KOPT-K1 (cell line): ENCODE results near the gene IRS2.

Experiments used
- H3K27ac ChIP-seq: fragments of 200-600 bp; sonication (generic); 2 replicates; pipeline ENCODE4 v1.5.1; 2016; ENCODE audit warnings: antibody characterized with exemption, mild to moderate bottlenecking, low read depth, low read length; ENCODE audit not compliant: poor library complexity, severe bottlenecking
- H3K36me3 ChIP-seq: fragments of 200-600 bp; sonication (generic); 2 replicates; pipeline ENCODE4 v1.5.1; 2017; ENCODE audit warnings: antibody characterized with exemption, mild to moderate bottlenecking, low read length, moderate library complexity; ENCODE audit not compliant: insufficient read depth
- H3K9me3 ChIP-seq: fragments of 200-600 bp; sonication (generic); 2 replicates; pipeline ENCODE4 v1.5.1; 2017; ENCODE audit warnings: antibody characterized with exemption, low read length, mild to moderate bottlenecking; ENCODE audit not compliant: insufficient read depth, poor library complexity, severe bottlenecking

The IRS2 gene

DNA sequence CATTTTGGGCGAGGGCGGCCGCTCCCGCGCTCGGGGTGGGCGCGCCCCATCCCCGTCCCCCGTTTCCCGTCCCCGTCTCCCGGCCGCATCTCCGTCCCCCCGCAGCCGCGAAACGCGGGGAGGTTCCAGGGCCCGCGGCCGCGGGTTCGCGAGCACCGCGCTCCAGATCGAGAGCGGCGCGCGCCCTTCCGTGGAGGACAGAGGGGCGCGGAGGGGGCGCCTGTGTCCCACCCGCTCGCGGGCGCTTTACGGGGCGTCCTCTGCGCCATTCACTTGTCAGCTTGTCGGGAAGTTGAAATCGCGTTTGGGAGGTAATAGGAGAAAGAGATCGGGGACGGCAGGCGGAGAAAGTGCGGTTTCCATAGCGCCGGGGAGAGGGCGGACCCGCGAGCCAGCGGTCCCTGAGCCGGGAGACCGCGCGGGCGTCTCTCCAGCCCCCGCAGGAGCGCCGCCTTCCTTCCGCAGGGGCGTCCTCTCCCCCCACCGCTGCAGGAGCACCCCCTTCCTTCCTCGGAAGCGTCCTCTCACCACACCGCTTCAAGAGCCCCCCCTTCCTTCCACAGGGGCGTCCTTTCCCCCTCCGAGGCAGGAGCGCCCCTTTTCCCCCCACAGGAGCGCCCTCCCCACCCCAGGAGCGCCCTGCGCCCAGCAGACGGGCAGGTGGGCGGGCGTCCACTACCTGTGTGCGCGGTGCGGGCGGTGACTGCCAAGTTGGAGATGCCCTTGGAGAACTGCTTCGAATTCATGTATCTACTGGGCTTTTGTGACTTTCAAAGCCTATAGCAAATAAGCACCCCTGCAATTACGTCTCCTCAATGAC, 962 bp upstream of the IRS2 start:
- Histone ChIP-seq H3K27ac (peak overlapping the region; percentile 95), H3K9me3 (no peaks in the 10 kb centered on the region), H3K36me3 (no peaks in the 10 kb centered on the region)

- no peaks in the 10 kb centered on the region for H3K36me3 ChIP-seq
- H3K9me3 ChIP-seq = no peaks in the 10 kb centered on the region
- peak overlapping the region; percentile 36 for H3K27ac ChIP-seq
These were observed 412 bp downstream of the IRS2 start for GRCh38 chr13:109785892-109786450.

DNA sequence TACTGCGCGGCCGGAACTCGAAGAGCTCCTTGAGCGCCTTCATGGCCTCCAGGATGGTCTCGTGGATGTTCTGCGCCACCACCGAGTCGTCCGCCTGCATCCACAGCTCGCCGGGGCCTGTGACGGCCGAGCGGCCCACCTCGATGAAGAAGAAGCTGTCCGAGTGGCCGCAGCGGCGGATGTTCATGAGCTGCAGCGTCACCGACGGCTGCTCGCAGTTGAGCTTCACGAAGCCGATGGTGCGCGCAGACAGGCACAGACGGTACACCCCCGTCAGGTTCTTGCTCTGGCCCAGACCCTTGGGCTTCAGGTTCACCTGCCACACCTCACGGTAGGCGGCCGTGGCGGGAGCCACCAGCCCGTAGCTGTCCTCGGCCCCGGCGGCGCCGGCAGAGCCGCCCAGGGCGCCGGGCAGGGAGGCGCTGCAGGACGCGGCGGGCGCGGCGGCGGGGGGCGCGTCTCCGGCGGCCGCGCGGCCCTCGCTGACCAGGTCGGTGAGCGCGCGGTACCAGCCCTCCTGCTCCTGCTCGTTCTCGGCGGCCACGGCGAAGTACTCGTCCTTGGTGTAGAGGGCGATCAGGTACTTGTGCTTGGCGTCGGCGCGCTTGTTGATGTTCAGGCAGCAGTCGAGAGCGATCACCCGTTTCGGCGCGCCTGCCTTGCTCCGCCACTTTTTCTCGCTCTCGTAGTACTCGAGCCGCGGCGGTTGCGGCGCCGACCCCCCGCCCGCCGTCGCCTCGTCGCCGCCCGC, 1.1 kb downstream of the IRS2 start:
- H3K27ac ChIP-seq = peak overlapping the region; percentile 36
- H3K36me3 ChIP-seq = no peaks in the 10 kb centered on the region
- H3K9me3 ChIP-seq = no peaks in the 10 kb centered on the region

DNA sequence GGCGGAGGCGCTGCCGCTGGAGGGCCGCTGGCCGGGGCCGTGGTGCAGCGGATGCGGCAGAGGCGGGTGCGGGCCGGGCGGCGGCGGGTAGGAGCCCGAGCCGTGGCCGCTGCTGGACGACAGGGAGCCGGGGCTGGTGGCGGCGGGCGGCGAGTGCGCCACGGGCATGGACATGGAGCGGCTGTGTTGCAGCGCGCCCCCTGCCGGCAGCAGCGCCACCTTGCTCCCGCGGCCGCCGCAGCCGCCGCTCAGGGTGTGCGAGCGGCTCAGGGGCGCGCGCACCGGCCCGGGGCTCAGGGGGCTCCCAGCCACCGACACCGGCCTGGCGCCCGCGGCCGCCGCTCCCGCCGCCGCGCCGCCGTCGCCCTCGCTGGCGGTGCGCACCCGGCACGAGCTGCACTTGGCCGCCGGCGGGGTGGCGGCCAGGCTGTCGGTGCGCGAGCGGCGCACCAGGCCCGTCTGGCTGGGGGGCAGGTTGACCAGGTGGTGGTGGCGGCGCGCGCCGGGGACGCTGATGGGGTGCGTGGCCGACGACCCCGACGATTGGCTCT, 1.7 kb downstream of the IRS2 start:
- H3K9me3 ChIP-seq = no peaks in the 10 kb centered on the region
- H3K27ac ChIP-seq = no peak overlapping the region
- no peaks in the 10 kb centered on the region for H3K36me3 ChIP-seq

DNA sequence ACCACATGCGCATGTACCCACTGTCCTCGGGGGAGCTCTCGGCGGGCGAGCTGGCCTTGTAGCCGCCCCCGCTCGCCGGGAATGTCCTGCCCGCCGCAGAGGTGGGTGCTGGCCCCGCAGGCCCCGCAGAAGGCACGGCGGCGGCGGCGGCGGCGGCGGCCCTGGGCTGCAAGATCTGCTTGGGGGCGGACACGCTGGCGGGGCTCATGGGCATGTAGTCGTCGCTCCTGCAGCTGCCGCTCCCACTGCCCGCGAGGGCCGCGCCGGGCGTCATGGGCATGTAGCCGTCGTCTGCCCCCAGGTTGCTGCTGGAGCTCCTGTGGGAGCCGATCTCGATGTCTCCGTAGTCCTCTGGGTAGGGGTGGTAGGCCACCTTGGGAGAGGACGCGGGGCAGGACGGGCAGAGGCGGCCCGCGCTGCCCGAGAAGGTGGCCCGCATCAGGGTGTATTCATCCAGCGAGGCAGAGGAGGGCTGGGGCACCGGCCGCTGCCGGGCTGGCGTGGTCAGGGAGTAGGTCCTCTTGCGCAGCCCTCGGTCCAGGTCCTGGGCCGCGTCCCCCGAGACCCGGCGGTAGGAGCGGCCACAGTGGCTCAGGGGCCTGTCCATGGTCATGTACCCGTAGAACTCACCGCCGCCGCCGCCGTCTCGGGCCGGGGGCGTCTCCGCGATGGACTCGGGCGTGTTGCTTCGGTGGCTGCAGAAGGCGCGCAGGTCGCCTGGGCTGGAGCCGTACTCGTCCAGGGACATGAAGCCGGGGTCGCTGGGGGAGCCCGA, 2.4 kb downstream of the IRS2 start:
- H3K9me3 ChIP-seq = no peaks in the 10 kb centered on the region
- no peaks in the 10 kb centered on the region for H3K36me3 ChIP-seq
- no peak overlapping the region for H3K27ac ChIP-seq

- Histone ChIP-seq H3K27ac (no peak overlapping the region), H3K36me3 (no peaks in the 10 kb centered on the region), H3K9me3 (no peaks in the 10 kb centered on the region)
These were observed 3.0 kb downstream of the IRS2 start for GRCh38 chr13:109783447-109783814.

DNA sequence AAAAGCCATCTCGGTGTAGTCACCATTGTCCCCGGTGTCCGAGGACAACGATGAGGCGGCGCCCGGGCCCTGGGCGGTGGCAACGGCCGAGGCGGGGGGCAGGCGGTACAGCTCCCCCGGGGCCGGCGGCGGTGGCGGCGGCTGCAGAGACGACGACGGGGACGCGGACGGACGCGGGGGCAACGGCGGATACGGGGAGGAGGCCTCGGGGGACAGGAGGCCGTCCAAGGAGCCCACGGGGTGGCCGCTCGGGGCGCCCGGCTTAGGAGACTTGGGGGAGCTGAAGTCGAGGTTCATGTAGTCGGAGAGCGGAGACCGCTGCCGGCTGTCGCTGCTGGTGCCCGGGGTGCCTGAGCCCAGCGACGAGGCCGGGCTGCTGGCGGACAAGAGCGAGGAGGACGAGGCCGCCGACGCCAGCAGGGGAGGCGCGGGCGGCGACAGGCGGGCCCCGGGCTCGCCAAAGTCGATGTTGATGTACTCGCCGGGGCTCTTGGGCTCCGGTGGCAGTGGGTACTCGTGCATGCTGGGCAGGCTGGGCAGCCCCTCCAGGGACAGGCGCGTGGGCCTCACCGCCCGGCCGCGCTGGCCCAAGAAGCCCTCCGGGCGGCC, 3.5 kb downstream of the IRS2 start:
- Histone ChIP-seq H3K36me3 (no peaks in the 10 kb centered on the region), H3K27ac (no peak overlapping the region), H3K9me3 (no peaks in the 10 kb centered on the region)

DNA sequence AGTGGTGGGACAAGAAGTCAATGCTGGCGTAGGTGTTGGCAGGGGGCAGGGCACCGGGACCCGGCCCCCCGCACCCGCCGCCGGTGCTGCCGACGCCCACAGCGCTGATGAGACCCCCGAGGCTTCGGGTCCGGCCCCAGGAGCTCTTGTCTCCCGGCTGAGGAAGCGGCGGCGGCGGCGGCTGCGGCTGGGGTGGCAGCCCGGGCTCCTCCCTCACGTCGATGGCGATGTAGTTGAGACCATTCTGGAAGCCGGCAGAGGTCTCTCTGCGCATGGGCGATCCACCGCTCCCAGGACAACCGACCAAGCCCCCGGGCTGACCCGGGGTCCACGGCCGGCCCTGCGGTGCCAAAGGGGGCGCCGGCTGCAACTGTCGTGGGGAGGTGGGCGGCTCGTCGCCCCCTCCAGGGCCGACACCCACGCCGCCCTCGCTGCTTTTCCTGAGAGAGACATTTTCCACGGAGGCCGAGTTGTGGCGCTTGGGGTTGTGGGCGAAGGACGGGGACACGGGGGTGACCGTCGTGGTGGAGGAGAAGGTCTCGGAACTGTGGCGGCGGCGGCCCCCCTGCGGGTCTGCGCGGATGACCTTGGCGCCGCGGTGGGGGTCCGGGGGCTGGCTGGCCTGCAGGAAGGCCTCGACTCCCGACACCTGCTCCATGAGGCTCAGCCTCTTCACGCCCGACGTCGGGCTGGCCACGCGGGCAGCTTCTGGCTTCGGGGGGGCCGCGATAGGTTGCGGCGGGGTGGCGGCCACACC, 4.1 kb downstream of the IRS2 start:
- no peaks in the 10 kb centered on the region for H3K9me3 ChIP-seq
- no peak overlapping the region for H3K27ac ChIP-seq
- H3K36me3 ChIP-seq = no peaks in the 10 kb centered on the region

GRCh38 chr13:109781384-109782065, 4.9 kb downstream of the IRS2 start:
- Histone ChIP-seq H3K9me3 (no peaks in the 10 kb centered on the region), H3K27ac (no peak overlapping the region), H3K36me3 (no peaks in the 10 kb centered on the region)

GRCh38 chr13:109780845-109781383, 5.5 kb downstream of the IRS2 start:
- H3K36me3 ChIP-seq = no peaks in the 10 kb centered on the region
- H3K27ac ChIP-seq = no peak overlapping the region
- H3K9me3 ChIP-seq = no peaks in the 10 kb centered on the region

DNA sequence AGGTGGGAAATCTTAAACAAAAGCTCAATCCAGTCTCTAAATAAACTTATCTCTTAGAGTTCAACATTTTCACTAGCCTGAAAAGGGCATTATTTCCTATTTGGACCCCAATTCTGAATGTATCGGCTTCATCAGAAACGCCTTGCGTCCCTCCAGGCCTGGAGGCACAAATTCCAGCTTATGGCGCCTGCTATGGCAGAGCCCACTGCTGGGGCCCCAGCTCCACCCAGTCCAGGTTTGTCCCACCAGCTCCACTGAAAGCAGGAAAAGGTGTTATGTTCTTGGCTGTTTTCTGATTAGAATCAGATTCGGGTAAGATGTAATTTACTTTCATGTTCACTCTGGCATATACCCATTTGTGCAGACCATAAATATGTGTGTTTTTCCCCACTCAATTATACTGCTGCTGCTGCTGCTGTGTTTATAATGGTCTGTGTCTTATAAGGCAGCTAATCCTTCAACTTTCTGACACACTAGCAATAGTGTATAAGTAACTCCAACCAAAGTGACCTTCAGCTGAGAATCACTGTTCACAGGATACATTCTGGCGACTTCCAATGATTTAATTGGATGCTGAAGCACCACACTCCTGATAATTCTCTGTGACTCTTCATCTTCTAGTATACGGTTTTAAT, 6.4 kb downstream of the IRS2 start:
- no peaks in the 10 kb centered on the region for H3K9me3 ChIP-seq
- H3K36me3 ChIP-seq = no peaks in the 10 kb centered on the region
- no peak overlapping the region for H3K27ac ChIP-seq

DNA sequence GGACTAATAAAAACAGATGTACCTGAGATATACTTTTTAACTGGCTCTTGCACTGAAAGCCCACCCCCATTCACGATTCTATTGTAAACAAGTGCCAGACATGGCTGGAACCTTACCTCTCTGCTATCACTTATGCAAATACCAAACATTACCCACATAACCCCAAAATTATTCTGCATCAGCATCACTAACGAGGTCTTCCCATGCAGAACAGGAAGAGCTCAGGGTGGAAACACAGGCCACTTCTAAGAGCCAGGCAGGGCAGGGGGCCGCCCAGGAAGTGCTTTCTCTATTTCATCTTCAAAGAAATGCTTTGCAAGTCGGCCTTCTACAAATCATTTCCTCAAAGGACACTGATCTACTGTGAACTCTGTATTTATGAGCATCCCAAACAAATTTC, 7.3 kb downstream of the IRS2 start:
- H3K27ac ChIP-seq = peak overlapping the region; percentile 1
- no peaks in the 10 kb centered on the region for H3K9me3 ChIP-seq
- H3K36me3 ChIP-seq = no peaks in the 10 kb centered on the region

- Histone ChIP-seq H3K9me3 (no peaks in the 10 kb centered on the region), H3K27ac (peak overlapping the region; percentile 5), H3K36me3 (no peaks in the 10 kb centered on the region)
These were observed 8.3 kb downstream of the IRS2 start for GRCh38 chr13:109778102-109778542.
